Parathyroid adenoma (tissue), 2 donors: ENCODE results near the gene PRDM16.

Source experiments
- H2AFZ ChIP-seq: fragments of 300-600 bp; sonication (generic); one replicate; pipeline ENCODE4 v1.7.0; 2017; ENCODE audit warnings: antibody characterized with exemption, mild to moderate bottlenecking
- H3K27ac ChIP-seq: fragments of 300-600 bp; sonication (generic); one replicate; pipeline ENCODE4 v1.7.0; 2017
- H3K27me3 ChIP-seq: fragments of 300-600 bp; sonication (generic); one replicate; pipeline ENCODE4 v1.7.0; 2017; ENCODE audit warnings: low read length; ENCODE audit not compliant: control insufficient read depth, insufficient read depth
- H3K36me3 ChIP-seq: fragments of 300-600 bp; sonication (generic); one replicate; pipeline ENCODE4 v1.7.0; 2017; ENCODE audit warnings: low read length; ENCODE audit not compliant: control insufficient read depth, insufficient read depth
- H3K4me1 ChIP-seq: fragments of 300-600 bp; sonication (generic); one replicate; pipeline ENCODE4 v1.7.0; 2017; ENCODE audit warnings: control low read depth
- H3K4me2 ChIP-seq: fragments of 300-600 bp; sonication (generic); one replicate; pipeline ENCODE4 v1.7.0; 2017; ENCODE audit warnings: low read length
- H3K4me3 ChIP-seq: fragments of 300-600 bp; sonication (generic); one replicate; pipeline ENCODE4 v1.7.0; 2017; ENCODE audit warnings: low read depth, low read length
- H3K79me2 ChIP-seq: fragments of 300-600 bp; sonication (generic); one replicate; pipeline ENCODE4 v1.7.0; 2017; ENCODE audit warnings: control low read depth
- H3K9ac ChIP-seq: fragments of 300-600 bp; sonication (generic); one replicate; pipeline ENCODE4 v1.7.0; 2017; ENCODE audit warnings: mild to moderate bottlenecking
- H3K9me3 ChIP-seq: fragments of 300-600 bp; sonication (generic); one replicate; pipeline ENCODE4 v1.7.0; 2017; ENCODE audit warnings: low read length; ENCODE audit not compliant: control insufficient read depth
- CTCF ChIP-seq: fragments of 300-600 bp; sonication (generic); IDR thresholded peaks from one replicate; pipeline ENCODE4 v1.7.0; 2017; ENCODE audit warnings: antibody characterized with exemption, mild to moderate bottlenecking
- donor health status: primary hyperparathyroidism.

Gene PRDM16

GRCh38 chr1:3146458-3146857, 77.5 kb downstream of the PRDM16 start:
- Histone ChIP-seq H3K4me1 (no peaks in the 10 kb centered on the region), H2AFZ (no peak overlapping the region), H3K36me3 (no peaks in the 10 kb centered on the region), H3K79me2 (no peaks in the 10 kb centered on the region), H3K27ac (no peak overlapping the region), H3K4me2 (no peak overlapping the region), H3K27me3 (no peaks in the 10 kb centered on the region), H3K9ac (no peak overlapping the region), H3K9me3 (no peaks in the 10 kb centered on the region), H3K4me3 (no peak overlapping the region)
- TF ChIP-seq CTCF, result no peak

- no peak overlapping the region for H3K4me2 ChIP-seq
- no peak overlapping the region for H3K27ac ChIP-seq
- H3K4me1 ChIP-seq, result no peaks in the 10 kb centered on the region
- TF ChIP-seq CTCF, result no peak
- H3K79me2 ChIP-seq, result no peaks in the 10 kb centered on the region
- no peaks in the 10 kb centered on the region for H3K36me3 ChIP-seq
- no peak overlapping the region for H3K9ac ChIP-seq
- H3K4me3 ChIP-seq, result no peak overlapping the region
- no peaks in the 10 kb centered on the region for H3K27me3 ChIP-seq
- no peaks in the 10 kb centered on the region for H3K9me3 ChIP-seq
- no peak overlapping the region for H2AFZ ChIP-seq
Observed at GRCh38 chr1:3146907-3147306, 77.9 kb downstream of the PRDM16 start.

- no peak overlapping the region for H3K4me2 ChIP-seq
- no peaks in the 10 kb centered on the region for H3K4me1 ChIP-seq
- no peak overlapping the region for H3K9ac ChIP-seq
- no peaks in the 10 kb centered on the region for H3K79me2 ChIP-seq
- no peak for TF ChIP-seq CTCF
- H3K27ac ChIP-seq, result no peak overlapping the region
- H3K4me3 ChIP-seq, result no peak overlapping the region
- H3K9me3 ChIP-seq, result no peaks in the 10 kb centered on the region
- H2AFZ ChIP-seq, result no peak overlapping the region
- H3K36me3 ChIP-seq, result no peaks in the 10 kb centered on the region
- no peaks in the 10 kb centered on the region for H3K27me3 ChIP-seq
Observed at GRCh38 chr1:3148171-3148570, 79.2 kb downstream of the PRDM16 start.

- no peak overlapping the region for H3K9ac ChIP-seq
- no peak for TF ChIP-seq CTCF
- no peak overlapping the region for H3K4me2 ChIP-seq
- H3K27me3 ChIP-seq, result no peaks in the 10 kb centered on the region
- H3K79me2 ChIP-seq, result no peaks in the 10 kb centered on the region
- no peaks in the 10 kb centered on the region for H3K36me3 ChIP-seq
- H3K27ac ChIP-seq, result no peak overlapping the region
- no peak overlapping the region for H2AFZ ChIP-seq
- no peak overlapping the region for H3K4me3 ChIP-seq
- no peaks in the 10 kb centered on the region for H3K9me3 ChIP-seq
- H3K4me1 ChIP-seq, result no peaks in the 10 kb centered on the region
Observed at GRCh38 chr1:3149277-3149676, 80.3 kb downstream of the PRDM16 start.

GRCh38 chr1:3151456-3151855, 82.5 kb downstream of the PRDM16 start:
- Histone ChIP-seq H3K79me2 (no peaks in the 10 kb centered on the region), H3K9me3 (no peaks in the 10 kb centered on the region), H3K4me1 (no peaks in the 10 kb centered on the region), H3K36me3 (no peaks in the 10 kb centered on the region), H3K27me3 (no peaks in the 10 kb centered on the region), H2AFZ (no peak overlapping the region), H3K4me3 (no peak overlapping the region), H3K27ac (no peak overlapping the region), H3K9ac (no peak overlapping the region), H3K4me2 (no peak overlapping the region)
- no peak for TF ChIP-seq CTCF
